Right lobe of liver (tissue), 6 donors: ENCODE measurements around the gene NKAIN2. TPM values are rescaled to one million over a fixed set of nuclear protein-coding genes. Genes with fewer than 3 reads are reported as not detected.

Source experiments
- ATAC-seq, 4 donors: fragments of 200-7000 bp; cut with Tn5 transposase; one replicate each; pipeline ENCODE4 v1.9.1; 2020; ENCODE audit warnings: mild to moderate bottlenecking in 4 of 4, moderate library complexity in 4 of 4
- DNase-seq, 3 donors: peaks; one replicate each; pipeline ENCODE4 v3.0.0-alpha.2; 2020
- H3K27ac ChIP-seq, 3 donors: fragments of 200-600 bp; one replicate each; pipeline ENCODE4 v1.8.0; 2022
- H3K27me3 ChIP-seq, 2 donors: fragments of 200-600 bp; one replicate each; pipeline ENCODE4 v1.8.0; 2022
- H3K36me3 ChIP-seq, 4 donors: fragments of 200-600 bp; sonication (generic) in 1 of 4; one replicate each; pipeline versions ENCODE4 v1.5.1 to v1.8.0; 2017 to 2022; ENCODE audit warnings: control low read depth in 1 of 4
- H3K4me1 ChIP-seq, 4 donors: fragments of 200-600 bp; sonication (generic) in 1 of 4; one replicate each; pipeline versions ENCODE4 v1.5.1 to v1.8.0; 2017 to 2022; ENCODE audit warnings: control low read depth in 1 of 4
- H3K4me3 ChIP-seq, 3 donors: fragments of 200-600 bp; one replicate each; pipeline ENCODE4 v1.8.0; 2022
- H3K9me3 ChIP-seq, 4 donors: fragments of 200-600 bp; sonication (generic) in 1 of 4; one replicate each; pipeline versions ENCODE4 v1.5.1 to v1.8.0; 2017 to 2022; ENCODE audit warnings: control low read depth in 1 of 4
- POLR2A ChIP-seq: fragments of 450-650 bp; IDR thresholded peaks from one replicate; pipeline ENCODE4 v1.6.1; 2017; ENCODE audit warnings: antibody characterized with exemption, mild to moderate bottlenecking
- WGBS: methylation state at CpG from one replicate; pipeline ENCODE4 v1.1.6; 2018; ENCODE audit warnings: low coverage, low lambda C conversion rate; ENCODE audit not compliant: insufficient coverage; ENCODE audit errors: missing lambda C conversion rate; 5-methylcytosine and 5-hydroxymethylcytosine counted together
- intact Hi-C, 2 donors: fragments of 100-400 bp; cut with DNase I; formaldehyde crosslinking; loops; one replicate each; pipeline versions ENCODE4 v1.11.2 to v1.14.1; 2022
- total RNA-seq, 6 experiments: library from RNA; depleted of rRNA in 2 of 6; stranded (reverse); fragments of >200 nt in 2 of 6; fragmentation: NEBNext Ultra II Directional in 3 of 6; extraction: Animal tissue kit (Norgen Biotek cat#: 25700) in 3 of 6; gene quantifications; one replicate each; pipeline versions ENCODE4 v1.1.0 to v1.2.4, GENCODE V29; 2016 to 2023
- TF ChIP-seq, protein P1 (sequence below), 4 donors: fragments of 200-600 bp in 3 of 4; fragments of 450-650 bp in 1 of 4; IDR thresholded peaks; one replicate each; pipeline versions ENCODE4 v1.5.1 to v1.8.0; 2016 to 2022; ENCODE audit warnings: antibody characterized with exemption in 4 of 4, mild to moderate bottlenecking in 2 of 4
- donor health status: DM: no; HTN: yes; CAD: no.
- donor health status: DM: no; HTN: no; CAD: no.
- donor health status: DM: no; HTN: no; CAD: no.
- donor health status: DM: no; HTN: yes; CAD: no.
- donor health status: DM: no; HTN: yes; CAD: no.

NKAIN2 gene
- total RNA-seq, 6 experiments from 2014 or later: 0.16 to 0.28 TPM; not detected in 4

DNA sequence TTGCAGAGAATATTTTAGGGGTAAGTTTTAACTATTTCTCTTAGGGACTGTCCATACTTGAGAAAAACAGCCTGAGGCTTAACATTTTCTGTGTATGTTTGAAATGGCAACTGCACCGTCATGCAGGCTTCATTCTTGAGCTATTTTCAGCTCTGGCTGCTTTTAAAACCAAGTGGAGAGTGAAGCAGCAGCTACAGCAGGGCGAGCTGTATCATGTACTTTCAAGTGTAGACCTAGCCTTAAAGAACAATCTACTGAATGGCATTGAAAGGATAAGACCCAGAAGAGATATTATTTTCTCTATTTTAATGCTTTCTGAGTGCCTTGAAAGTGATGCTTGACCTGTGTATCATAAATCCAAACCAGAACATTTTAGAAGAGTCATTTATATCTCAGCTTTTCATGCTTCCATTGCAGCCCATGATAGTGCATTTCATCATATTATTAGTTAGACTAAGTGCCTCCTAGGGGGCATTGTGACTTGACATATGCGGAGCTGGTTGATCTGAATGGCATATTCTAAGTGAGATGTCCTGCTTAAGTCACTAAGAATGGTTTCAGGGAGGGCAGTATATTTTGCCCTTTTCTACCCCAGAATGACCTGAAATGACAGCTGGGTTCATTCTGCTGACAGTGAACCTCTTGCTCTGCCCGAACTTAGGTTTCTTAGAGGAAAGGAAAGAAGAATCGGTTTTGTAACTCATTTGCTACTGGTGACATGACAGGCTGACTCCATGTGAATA, 85.3 kb downstream of the NKAIN2 start:
- ATAC-seq: no peak
- DNase-seq: no peak
- H3K4me3 ChIP-seq: no peak overlapping the region
- no peaks in the 10 kb centered on the region for H3K27me3 ChIP-seq
- intact Hi-C loops: no loop called here
- H3K4me1 ChIP-seq: no peaks in the 10 kb centered on the region
- H3K36me3 ChIP-seq: no peaks in the 10 kb centered on the region
- no peak overlapping the region for H3K27ac ChIP-seq
- TF ChIP-seq, protein P1, sequence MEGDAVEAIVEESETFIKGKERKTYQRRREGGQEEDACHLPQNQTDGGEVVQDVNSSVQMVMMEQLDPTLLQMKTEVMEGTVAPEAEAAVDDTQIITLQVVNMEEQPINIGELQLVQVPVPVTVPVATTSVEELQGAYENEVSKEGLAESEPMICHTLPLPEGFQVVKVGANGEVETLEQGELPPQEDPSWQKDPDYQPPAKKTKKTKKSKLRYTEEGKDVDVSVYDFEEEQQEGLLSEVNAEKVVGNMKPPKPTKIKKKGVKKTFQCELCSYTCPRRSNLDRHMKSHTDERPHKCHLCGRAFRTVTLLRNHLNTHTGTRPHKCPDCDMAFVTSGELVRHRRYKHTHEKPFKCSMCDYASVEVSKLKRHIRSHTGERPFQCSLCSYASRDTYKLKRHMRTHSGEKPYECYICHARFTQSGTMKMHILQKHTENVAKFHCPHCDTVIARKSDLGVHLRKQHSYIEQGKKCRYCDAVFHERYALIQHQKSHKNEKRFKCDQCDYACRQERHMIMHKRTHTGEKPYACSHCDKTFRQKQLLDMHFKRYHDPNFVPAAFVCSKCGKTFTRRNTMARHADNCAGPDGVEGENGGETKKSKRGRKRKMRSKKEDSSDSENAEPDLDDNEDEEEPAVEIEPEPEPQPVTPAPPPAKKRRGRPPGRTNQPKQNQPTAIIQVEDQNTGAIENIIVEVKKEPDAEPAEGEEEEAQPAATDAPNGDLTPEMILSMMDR (IDR thresholded peaks at IDR 0.05): no peak
- TF ChIP-seq POLR2A: no peak
- H3K9me3 ChIP-seq: no peaks in the 10 kb centered on the region
- 50% methylated on average over 5 of the region's 5 CpGs for WGBS

DNA sequence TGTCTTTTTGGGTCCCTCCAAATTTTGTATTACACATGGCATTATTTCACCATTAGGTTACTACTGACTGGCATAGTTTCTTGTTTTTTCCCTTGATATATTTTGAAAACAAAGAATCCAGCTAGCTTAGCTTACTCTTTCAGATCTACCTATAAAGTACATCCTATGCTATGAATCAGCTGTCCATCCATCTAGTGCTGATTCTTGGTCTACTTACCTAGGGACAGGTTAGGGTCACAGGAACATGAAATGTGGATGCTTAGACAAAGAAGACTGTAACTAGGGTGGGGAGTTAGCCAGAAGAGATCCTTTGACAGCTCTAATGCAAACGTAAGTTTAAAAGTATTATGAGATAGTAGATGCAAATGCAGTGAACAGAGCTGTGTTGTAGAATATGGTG, 91.7 kb downstream of the NKAIN2 start:
- intact Hi-C loops: no loop called here
- H3K4me1 ChIP-seq: no peaks in the 10 kb centered on the region

DNA sequence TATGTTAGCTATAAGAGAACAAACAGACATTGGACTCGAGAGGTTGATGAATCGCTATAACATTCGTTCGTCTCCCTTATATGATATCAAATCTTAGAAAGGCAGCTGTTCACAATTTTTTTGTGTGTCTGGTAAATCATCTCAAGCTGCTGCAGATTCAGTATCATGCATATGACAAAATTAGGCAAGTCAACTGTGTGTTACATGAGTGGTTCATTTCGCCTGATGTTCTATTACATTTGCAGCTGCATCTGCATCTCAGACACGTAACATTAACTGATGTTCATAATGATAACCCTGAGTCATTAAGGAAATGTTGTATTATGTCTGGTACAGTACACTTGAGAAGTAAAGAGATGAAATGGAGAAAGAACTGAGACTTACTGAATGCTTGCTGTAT, 92.1 kb downstream of the NKAIN2 start:
- DNase-seq: no peak
- no peak for ATAC-seq
- Histone ChIP-seq H3K4me1 (no peaks in the 10 kb centered on the region), H3K4me3 (no peak overlapping the region), H3K27ac (no peak overlapping the region), H3K27me3 (no peaks in the 10 kb centered on the region), H3K36me3 (no peaks in the 10 kb centered on the region), H3K9me3 (no peaks in the 10 kb centered on the region)
- TF ChIP-seq POLR2A: no peak
- TF ChIP-seq, protein P1 (IDR thresholded peaks at IDR 0.05): no peak
- 81% methylated on average over 6 of the region's 6 CpGs for WGBS
- intact Hi-C loops: no loop called here

More for the DNA sequence above, 91.7 kb downstream of the NKAIN2 start:
- Histone ChIP-seq H3K36me3 (no peaks in the 10 kb centered on the region), H3K27me3 (no peaks in the 10 kb centered on the region), H3K4me3 (no peak overlapping the region), H3K9me3 (no peaks in the 10 kb centered on the region), H3K27ac (no peak overlapping the region)
- no peak for DNase-seq
- no peak for ATAC-seq
- WGBS: 45% methylated on average over 1 of the region's 1 CpG
- TF ChIP-seq, protein P1 (IDR thresholded peaks at IDR 0.05): no peak
- TF ChIP-seq POLR2A: no peak

DNA sequence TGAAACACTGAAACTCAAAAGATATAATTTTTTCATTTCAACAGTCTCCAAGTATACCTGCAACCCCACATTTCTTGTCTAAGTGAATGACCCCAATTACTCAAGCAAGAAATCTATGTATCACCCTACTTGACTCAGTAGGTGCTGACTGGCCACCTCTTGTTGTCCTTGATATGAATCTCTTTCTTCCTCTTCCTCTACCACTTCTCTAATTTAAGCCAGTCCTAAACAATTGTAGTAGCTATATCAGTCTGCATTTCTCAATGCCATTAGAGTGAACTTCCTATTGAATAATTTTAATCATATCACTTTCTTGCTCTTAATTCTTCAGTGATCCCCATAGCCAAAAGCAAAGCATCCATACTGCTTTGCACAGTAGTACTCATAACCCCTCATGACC, 93.2 kb downstream of the NKAIN2 start:
- Histone ChIP-seq H3K4me3 (no peak overlapping the region), H3K27ac (no peak overlapping the region), H3K4me1 (no peaks in the 10 kb centered on the region), H3K9me3 (no peaks in the 10 kb centered on the region), H3K36me3 (no peaks in the 10 kb centered on the region), H3K27me3 (no peaks in the 10 kb centered on the region)
- ATAC-seq (no peak), DNase-seq (no peak)
- no peak for TF ChIP-seq POLR2A
- TF ChIP-seq, protein P1 (IDR thresholded peaks at IDR 0.05): no peak
- intact Hi-C loops: no loop called here

DNA sequence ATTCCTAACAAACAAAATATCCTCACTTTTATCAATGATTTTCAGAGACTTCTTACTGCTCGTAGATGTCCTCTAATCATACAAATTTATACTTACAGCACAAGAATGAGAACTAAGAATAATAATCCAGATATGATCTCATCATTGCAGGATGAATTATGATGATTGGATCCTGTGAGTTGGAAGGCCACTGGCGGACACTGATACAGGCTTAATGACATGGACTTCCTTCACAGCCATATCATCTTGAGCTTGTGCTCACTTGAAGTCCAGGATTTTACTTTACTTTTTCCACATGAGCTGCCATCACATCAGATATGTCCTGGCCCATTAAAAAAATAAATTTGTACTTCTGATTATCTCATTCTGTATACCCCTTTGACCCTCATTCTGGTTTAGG, 94.3 kb downstream of the NKAIN2 start:
- intact Hi-C loops: no loop called here
- TF ChIP-seq POLR2A: no peak
- TF ChIP-seq, protein P1 (IDR thresholded peaks at IDR 0.05): no peak
- H3K4me3 ChIP-seq: no peak overlapping the region
- no peaks in the 10 kb centered on the region for H3K4me1 ChIP-seq
- no peaks in the 10 kb centered on the region for H3K27me3 ChIP-seq
- DNase-seq: no peak
- no peak for ATAC-seq
- WGBS: 51% methylated on average over 2 of the region's 2 CpGs
- no peaks in the 10 kb centered on the region for H3K36me3 ChIP-seq
- no peak overlapping the region for H3K27ac ChIP-seq
- H3K9me3 ChIP-seq: no peaks in the 10 kb centered on the region
